Brain microvascular endothelial cell (primary cell): Measurements from ENCODE around the gene ASCC1.

Experiments used
- DNase-seq: peaks from one replicate; pipeline ENCODE4 v3.0.0-alpha.2; 2020
- H3K27ac ChIP-seq: fragments of 250-450 bp; sonication (Bioruptor Pico); 2 replicates; pipeline ENCODE4 v1.5.1; 2020; ENCODE audit warnings: mild to moderate bottlenecking, moderate library complexity
- H3K27me3 ChIP-seq: fragments of 250-450 bp; sonication (Bioruptor Pico); replicated peaks from 2 replicates; pipeline ENCODE4 v1.5.1; 2020; ENCODE audit warnings: mild to moderate bottlenecking
- H3K36me3 ChIP-seq: fragments of 250-450 bp; sonication (Bioruptor Pico); replicated peaks from 2 replicates; pipeline ENCODE4 v1.5.1; 2020; ENCODE audit warnings: mild to moderate bottlenecking
- H3K4me3 ChIP-seq: 2 replicates; pipeline ENCODE4 v1.5.1; 2011; ENCODE audit warnings: low read depth, mild to moderate bottlenecking, control low read depth, low read length, moderate library complexity
- CTCF ChIP-seq: IDR thresholded peaks from 2 replicates; pipeline ENCODE4 v1.5.1; 2011; ENCODE audit warnings: low read depth, mild to moderate bottlenecking, moderate library complexity, low read length, control low read depth, inconsistent platforms; ENCODE audit errors: missing control alignments
- in situ Hi-C: cut with HindIII; loops from 2 replicates; pipeline ENCODE4 v1.10.0; 2017; ENCODE audit warnings: low sequenced_read_pairs, low pct_ligation_motif_present

The ASCC1 gene

GRCh38 chr10:72062382-72062781 is 153.7 kb downstream of the ASCC1 start:
- no peaks in the 10 kb centered on the region for H3K27me3 ChIP-seq
- in situ Hi-C loops, result no loop called here
- peak; percentile 16 for DNase-seq
- H3K36me3 ChIP-seq, result no peaks in the 10 kb centered on the region
- TF ChIP-seq CTCF, result no peak
- H3K4me3 ChIP-seq, result no peak overlapping the region
- no peak overlapping the region for H3K27ac ChIP-seq

DNA sequence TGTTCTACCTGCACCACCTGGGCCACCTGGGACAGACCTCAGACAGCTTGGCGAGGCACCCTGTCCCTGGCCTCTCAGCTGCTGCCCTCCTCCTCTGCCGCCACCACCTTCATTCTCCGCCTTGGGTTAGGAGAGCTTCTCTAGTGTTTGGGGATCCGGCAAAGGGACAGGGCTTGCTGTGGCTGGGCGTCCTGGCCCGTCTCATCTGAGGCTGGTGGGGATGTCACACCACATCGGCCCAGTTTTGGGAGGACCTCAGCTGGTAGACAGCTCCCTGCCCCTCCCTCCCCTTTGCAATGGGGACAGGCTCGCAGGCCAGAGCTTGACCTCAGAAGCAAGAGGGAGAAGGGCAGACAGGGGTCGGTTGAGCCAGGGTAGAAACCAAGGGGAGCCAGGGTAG is 154.1 kb downstream of the ASCC1 start:
- DNase-seq, result no peak
- H3K27ac ChIP-seq, result no peak overlapping the region
- no peak for TF ChIP-seq CTCF
- H3K27me3 ChIP-seq, result no peaks in the 10 kb centered on the region
- no peaks in the 10 kb centered on the region for H3K36me3 ChIP-seq
- in situ Hi-C loops, result no loop called here
- H3K4me3 ChIP-seq, result no peak overlapping the region

- H3K4me3 ChIP-seq, result no peak overlapping the region
- no peaks in the 10 kb centered on the region for H3K27me3 ChIP-seq
- in situ Hi-C loops, result no loop called here
- no peaks in the 10 kb centered on the region for H3K36me3 ChIP-seq
- no peak overlapping the region for H3K27ac ChIP-seq
- DNase-seq, result no peak
- peak; percentile 49 for TF ChIP-seq CTCF
Observed at GRCh38 chr10:72061491-72061890, 154.6 kb downstream of the ASCC1 start.

DNA sequence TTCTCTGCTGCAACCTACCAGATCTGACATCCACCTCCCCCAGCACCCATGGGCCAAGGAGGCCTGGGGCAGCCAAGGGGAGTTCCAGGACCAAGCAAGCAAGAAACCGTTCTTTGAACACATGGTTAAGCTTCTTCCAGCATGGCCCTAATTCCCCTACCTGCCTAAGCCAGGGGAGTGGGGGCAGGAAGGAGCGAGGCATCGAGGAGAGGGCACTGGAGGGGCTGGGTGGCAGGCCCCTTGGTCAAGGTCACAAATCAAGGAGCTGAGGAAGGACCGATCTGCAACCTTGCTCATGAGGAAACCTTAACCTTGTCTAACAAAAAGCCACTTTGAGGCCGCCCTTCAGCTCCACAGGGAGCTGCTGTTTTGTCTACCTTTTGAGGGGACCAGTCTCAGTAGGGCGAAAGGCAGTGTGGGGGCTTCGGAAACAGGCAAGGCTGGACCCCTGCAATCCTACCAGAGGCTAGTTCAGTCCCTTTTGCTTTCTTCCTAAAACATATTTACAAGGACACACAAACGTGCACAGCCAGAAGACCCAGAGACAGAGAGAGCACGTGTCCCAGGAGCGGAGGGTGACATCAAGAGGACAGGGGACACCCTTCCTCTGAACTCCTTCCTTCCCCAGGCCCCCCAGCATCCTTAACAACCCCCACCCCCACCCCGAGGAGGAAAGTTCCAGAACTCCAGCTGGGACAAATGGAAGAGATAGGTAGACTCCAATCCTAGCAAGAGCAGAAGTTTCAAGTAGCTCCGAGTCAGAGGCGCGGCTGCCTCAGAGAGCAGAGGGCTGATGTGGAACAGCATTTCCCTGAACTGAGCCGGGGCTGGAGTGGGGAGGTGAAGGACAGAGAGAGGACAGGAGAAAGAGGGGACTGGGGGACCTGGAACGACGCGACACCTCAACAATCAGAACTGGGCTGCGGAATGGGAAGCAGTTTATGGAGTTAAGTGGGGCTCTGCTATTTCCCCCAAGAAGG is 155.9 kb downstream of the ASCC1 start:
- H3K27ac ChIP-seq, result no peak overlapping the region
- H3K4me3 ChIP-seq, result no peak overlapping the region
- in situ Hi-C loops, result no loop called here
- no peaks in the 10 kb centered on the region for H3K27me3 ChIP-seq
- no peak for DNase-seq
- no peaks in the 10 kb centered on the region for H3K36me3 ChIP-seq
- no peak for TF ChIP-seq CTCF

DNA sequence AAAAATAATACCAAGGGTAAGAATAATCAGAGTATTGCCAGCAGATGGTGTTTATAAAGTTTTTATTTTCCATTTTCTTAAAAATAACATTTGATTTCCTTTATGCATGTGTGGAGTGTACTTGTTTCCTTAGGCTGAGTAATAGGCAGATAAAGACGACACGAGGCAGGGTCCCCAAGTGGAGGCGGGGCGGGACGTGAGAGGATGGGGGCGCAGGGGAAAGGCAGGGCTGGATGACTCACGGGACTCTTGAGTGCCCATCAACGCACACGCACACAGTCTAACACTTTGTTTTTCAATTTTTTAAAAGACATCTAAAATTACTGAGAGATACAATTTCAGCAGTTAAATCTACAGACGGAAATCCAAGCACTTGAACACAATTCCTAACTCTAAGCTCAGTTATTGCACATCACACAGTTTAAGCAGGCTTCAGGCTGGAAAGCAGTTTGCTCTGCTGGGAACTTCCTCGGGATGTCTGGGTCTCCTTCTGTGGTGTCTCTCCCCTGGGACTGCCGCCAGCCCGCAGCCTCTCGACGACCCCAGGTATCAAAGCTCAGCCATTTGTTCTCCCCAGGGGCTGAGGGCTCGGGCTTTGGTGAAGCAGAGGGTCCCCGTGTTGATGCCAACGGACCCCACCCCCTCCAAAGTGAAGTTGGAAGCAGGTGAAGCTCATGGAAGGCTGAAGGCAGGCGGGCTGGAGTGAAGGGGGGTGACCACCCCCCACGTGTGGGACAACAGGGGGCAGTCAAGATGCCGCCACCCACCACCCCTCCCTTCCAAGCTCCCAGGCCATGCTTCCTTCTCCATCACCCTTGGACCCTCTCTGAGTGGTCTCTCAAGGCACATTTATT is 156.9 kb downstream of the ASCC1 start:
- no peak overlapping the region for H3K27ac ChIP-seq
- TF ChIP-seq CTCF, result no peak
- no peaks in the 10 kb centered on the region for H3K27me3 ChIP-seq
- in situ Hi-C loops, result no loop called here
- no peaks in the 10 kb centered on the region for H3K36me3 ChIP-seq
- peak; percentile 27 for DNase-seq
- no peak overlapping the region for H3K4me3 ChIP-seq
